Left lobe of liver (tissue), 1 donor: ENCODE data around the gene TYW1B. TPM values are rescaled to one million over a fixed set of nuclear protein-coding genes. Genes with fewer than 3 reads are reported as not detected.

ENCODE experiments used
- total RNA-seq: library from RNA; stranded (reverse); gene quantifications from one replicate; pipeline ENCODE4 v1.2.1, GENCODE V29; 2021
- donor health status: DM: no; HTN: yes; CAD: no.

TYW1B gene
- total RNA-seq, 1 donor from 2014 or later: 1.5 TPM

Other genes starting within 250 kb of the TYW1B start
- gene POM121, start 96.9 kb upstream of the TYW1B start, total RNA-seq: 16.8 TPM
- gene TRIM74, start 141.3 kb upstream of the TYW1B start, total RNA-seq: 0.78 TPM
- not detected for gene SPDYE8, start 201.6 kb upstream of the TYW1B start, total RNA-seq
- gene SPDYE11, start 229.7 kb upstream of the TYW1B start, total RNA-seq: not detected